Lung (tissue), 12 donors: Measurements from ENCODE around the gene KLHL20. TPM values are rescaled to one million over a fixed set of nuclear protein-coding genes. Genes with fewer than 3 reads are reported as not detected.
"Not testable (repeated sequence)": the region's sequence is repeated elsewhere in the genome, so short reads cannot be mapped to it uniquely, and the experiment has no call there.

Experiments used
- ATAC-seq: fragments of 200-7000 bp; cut with Tn5 transposase; one replicate; pipeline ENCODE4 v1.9.1; 2020; ENCODE audit warnings: moderate number of reproducible peaks; ENCODE audit not compliant: insufficient read depth, low FRiP score
- DNase-seq, 3 donors: peaks; one replicate each; pipeline ENCODE4 v3.0.0-alpha.2; 2013 to 2017
- H3K27ac ChIP-seq, 2 donors: one replicate each; pipeline ENCODE4 v1.5.1; 2013; ENCODE audit warnings: mild to moderate bottlenecking in 2 of 2, moderate library complexity in 2 of 2, control low read depth in 1 of 2, inconsistent platforms in 1 of 2, low read depth in 1 of 2, low read length in 1 of 2
- H3K27me3 ChIP-seq, 3 donors: one replicate each; pipeline ENCODE4 v1.5.1; 2013; ENCODE audit warnings: low read length in 2 of 3; ENCODE audit not compliant: control insufficient read depth in 3 of 3, insufficient read depth in 3 of 3
- H3K36me3 ChIP-seq, 4 donors: one replicate each; pipeline ENCODE4 v1.5.1; 2013; ENCODE audit warnings: low read length in 4 of 4, mild to moderate bottlenecking in 1 of 4, moderate library complexity in 1 of 4; ENCODE audit not compliant: control insufficient read depth in 4 of 4, insufficient read depth in 4 of 4
- H3K4me1 ChIP-seq, 5 donors: one replicate each; pipeline ENCODE4 v1.5.1; 2013; ENCODE audit warnings: low read length in 5 of 5, mild to moderate bottlenecking in 2 of 5, moderate library complexity in 1 of 5; ENCODE audit not compliant: control insufficient read depth in 5 of 5, insufficient read depth in 5 of 5
- H3K4me3 ChIP-seq: one replicate; pipeline ENCODE4 v1.5.1; 2013; ENCODE audit warnings: mild to moderate bottlenecking, control low read depth, moderate library complexity
- H3K9ac ChIP-seq, 2 donors: one replicate each; pipeline ENCODE4 v1.5.1; 2013; ENCODE audit warnings: low read length in 2 of 2, control low read depth in 1 of 2; ENCODE audit not compliant: insufficient read depth in 1 of 2
- H3K9me3 ChIP-seq, 4 donors: one replicate each; pipeline ENCODE4 v1.5.1; 2013; ENCODE audit warnings: low read length in 3 of 4, mild to moderate bottlenecking in 1 of 4, moderate library complexity in 1 of 4; ENCODE audit not compliant: control insufficient read depth in 4 of 4, insufficient read depth in 3 of 4
- WGBS, 2 donors: extraction: QIAGEN DNeasy Blood & Tissue Kit; methylation state at CpG; one replicate each; pipeline ENCODE4 v1.1.7; 2013; 5-methylcytosine and 5-hydroxymethylcytosine counted together
- polyA plus RNA-seq, 2 donors: library from polyadenylated mRNA; stranded (reverse); fragments of 200-250 nt; gene quantifications; one replicate each; pipeline ENCODE4 v1.2.1, GENCODE V29; 2013
- total RNA-seq, 2 donors: library from RNA; depleted of rRNA in 1 of 2; stranded (reverse); fragments of >200 nt in 1 of 2; gene quantifications; one replicate each; pipeline ENCODE4 v1.2.1, GENCODE V29; 2014 to 2021
- TF ChIP-seq, protein P1 (sequence below): IDR thresholded peaks from 2 replicates; pipeline ENCODE4 v1.5.1; 2012; ENCODE audit warnings: mild to moderate bottlenecking; ENCODE audit errors: control extremely low read depth, extremely low read depth
- donor health status: control.
- donor health status: control.
- donor health status: Bipolar disorder and iron deficiency.
- donor health status: healthy.
- donor health status: DM: yes; HTN: yes; CAD: no.

KLHL20 gene
- total and polyA plus RNA-seq, 4 donors, result 5.8 to 38.4 (median 17.2) TPM

DNA sequence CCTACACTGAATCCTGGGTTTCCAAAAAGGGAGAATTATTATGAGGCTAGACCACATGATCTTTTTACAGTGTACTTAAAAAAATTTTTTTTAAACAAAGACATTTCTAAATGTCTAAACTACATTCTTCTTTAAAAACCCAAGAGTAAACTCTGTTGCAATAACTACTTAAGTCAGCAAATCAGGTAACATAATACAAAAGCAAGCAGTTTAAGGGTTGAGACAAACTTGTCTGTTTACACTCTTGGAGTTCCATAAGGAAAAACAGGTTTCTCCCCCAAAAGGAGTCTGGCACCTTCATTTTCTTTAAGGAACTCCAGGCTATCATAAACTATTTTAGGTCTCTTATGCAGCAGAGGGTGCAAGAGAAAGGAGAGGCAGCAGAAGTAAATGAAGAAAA, 32.6 kb upstream of the KLHL20 start:
- DNase-seq, result peak in 2 of 3 donors; percentile 46 to 64
- no peak overlapping the region for H3K4me3 ChIP-seq
- no peaks in the 10 kb centered on the region for H3K4me1 ChIP-seq
- TF ChIP-seq, protein P1, sequence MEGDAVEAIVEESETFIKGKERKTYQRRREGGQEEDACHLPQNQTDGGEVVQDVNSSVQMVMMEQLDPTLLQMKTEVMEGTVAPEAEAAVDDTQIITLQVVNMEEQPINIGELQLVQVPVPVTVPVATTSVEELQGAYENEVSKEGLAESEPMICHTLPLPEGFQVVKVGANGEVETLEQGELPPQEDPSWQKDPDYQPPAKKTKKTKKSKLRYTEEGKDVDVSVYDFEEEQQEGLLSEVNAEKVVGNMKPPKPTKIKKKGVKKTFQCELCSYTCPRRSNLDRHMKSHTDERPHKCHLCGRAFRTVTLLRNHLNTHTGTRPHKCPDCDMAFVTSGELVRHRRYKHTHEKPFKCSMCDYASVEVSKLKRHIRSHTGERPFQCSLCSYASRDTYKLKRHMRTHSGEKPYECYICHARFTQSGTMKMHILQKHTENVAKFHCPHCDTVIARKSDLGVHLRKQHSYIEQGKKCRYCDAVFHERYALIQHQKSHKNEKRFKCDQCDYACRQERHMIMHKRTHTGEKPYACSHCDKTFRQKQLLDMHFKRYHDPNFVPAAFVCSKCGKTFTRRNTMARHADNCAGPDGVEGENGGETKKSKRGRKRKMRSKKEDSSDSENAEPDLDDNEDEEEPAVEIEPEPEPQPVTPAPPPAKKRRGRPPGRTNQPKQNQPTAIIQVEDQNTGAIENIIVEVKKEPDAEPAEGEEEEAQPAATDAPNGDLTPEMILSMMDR, result no peak
- H3K36me3 ChIP-seq, result no peaks in the 10 kb centered on the region
- ATAC-seq, result no peak
- H3K27ac ChIP-seq, result no peak overlapping the region
- no peaks in the 10 kb centered on the region for H3K9me3 ChIP-seq
- no peaks in the 10 kb centered on the region for H3K27me3 ChIP-seq
- no peak overlapping the region for H3K9ac ChIP-seq

DNA sequence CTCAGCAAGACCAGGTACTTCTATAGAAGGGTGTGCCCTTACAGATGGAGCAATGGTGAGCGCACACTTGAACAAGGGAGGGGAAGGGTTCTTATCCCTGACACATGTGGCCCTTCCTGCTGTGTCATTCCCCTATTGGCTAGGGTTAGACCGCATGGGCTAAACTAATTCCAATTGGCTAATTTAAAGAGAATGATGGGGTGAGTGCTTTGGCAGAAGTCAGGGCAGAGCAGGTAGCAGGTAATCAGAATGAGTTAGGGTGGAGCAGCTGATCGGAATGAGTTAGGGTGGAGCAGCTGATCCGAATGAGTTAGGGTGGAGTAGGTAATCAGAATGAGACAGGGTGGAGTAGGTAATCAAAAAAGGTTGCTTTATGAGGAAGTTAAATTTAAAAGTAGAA, 30.9 kb upstream of the KLHL20 start:
- not testable (repeated sequence) for H3K36me3 ChIP-seq, H3K27me3 ChIP-seq, H3K9ac ChIP-seq, H3K27ac ChIP-seq, H3K9me3 ChIP-seq, ATAC-seq, H3K4me3 ChIP-seq, H3K4me1 ChIP-seq, DNase-seq
- WGBS, 2 donors, result 75 to 90% methylated on average over 4 of the region's 4 CpGs

DNA sequence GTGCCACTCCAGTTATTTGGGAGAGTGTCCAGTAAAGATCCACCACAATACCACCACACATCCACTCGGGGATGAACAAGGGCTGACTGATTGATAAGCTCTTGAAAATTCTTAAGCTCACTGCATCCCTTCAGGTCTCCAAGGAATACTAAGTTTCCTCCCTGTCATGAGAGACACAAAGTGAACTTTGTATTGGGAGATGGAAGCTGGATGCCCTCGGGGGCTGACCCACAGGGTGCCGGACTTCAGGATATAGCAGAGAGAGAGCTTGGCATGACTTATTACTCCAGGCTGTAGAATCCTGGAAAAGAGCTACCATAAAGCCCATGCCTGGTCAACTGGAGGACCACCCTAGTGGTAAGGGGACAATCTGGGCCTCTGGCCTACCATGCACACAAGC, 29.7 kb upstream of the KLHL20 start:
- not testable (repeated sequence) for DNase-seq, H3K9ac ChIP-seq, H3K27ac ChIP-seq, H3K9me3 ChIP-seq, H3K36me3 ChIP-seq, ATAC-seq, H3K4me1 ChIP-seq, H3K4me3 ChIP-seq, H3K27me3 ChIP-seq
- WGBS, 2 donors, result 81 to 96% methylated on average over 3 of the region's 3 CpGs

DNA sequence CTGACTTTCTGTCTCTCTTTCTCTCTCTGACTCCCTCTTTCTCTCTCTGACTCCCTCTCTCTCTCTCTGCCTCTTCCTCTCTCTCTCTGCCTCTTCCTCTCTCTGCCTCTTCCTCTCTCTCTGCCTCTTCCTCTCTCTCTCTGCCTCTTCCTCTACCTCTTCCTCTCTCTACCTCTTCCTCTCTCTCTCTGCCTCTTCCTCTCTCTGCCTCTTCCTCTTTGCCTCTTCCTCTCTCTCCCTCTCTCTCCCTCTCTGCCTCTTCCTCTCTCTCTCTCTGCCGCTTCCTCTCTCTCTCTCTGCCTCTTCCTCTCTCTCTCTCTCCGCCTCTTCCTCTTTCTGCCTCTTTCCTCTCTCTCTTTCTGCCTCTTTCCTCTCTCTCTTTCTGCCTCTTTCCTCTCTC, 26.5 kb upstream of the KLHL20 start:
- no peaks in the 10 kb centered on the region for H3K27me3 ChIP-seq
- 82 to 91% methylated on average over 2 of the region's 2 CpGs for WGBS, 2 donors
- H3K9me3 ChIP-seq, result no peaks in the 10 kb centered on the region
- TF ChIP-seq, protein P1, result no peak
- no peaks in the 10 kb centered on the region for H3K4me1 ChIP-seq
- no peak for DNase-seq
- ATAC-seq, result no peak
- no peak overlapping the region for H3K9ac ChIP-seq
- H3K4me3 ChIP-seq, result no peak overlapping the region
- no peaks in the 10 kb centered on the region for H3K36me3 ChIP-seq
- H3K27ac ChIP-seq, result no peak overlapping the region

DNA sequence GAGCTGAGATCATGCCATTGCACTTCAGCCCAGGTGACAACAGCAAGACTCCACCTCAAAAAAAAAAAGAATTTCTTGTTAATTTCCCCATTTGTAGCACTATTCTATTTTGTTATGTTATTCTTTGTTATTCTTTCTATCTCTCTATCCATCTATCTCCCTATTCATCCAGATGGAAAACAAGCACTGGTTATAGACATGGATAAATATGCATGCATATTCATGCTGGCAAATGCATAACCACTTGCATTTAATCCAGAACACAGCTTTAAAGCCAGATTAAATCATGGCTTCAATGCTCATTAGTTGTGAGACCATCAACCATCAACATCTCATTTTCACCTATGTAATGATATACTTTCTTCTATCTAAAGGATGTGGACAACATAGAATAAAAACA, 21.5 kb upstream of the KLHL20 start:
- H3K27me3 ChIP-seq, result no peaks in the 10 kb centered on the region
- no peaks in the 10 kb centered on the region for H3K36me3 ChIP-seq
- H3K27ac ChIP-seq, result no peak overlapping the region
- H3K4me3 ChIP-seq, result no peak overlapping the region
- no peak overlapping the region for H3K9ac ChIP-seq
- H3K9me3 ChIP-seq, result no peaks in the 10 kb centered on the region
- no peak for ATAC-seq
- DNase-seq, result no peak
- H3K4me1 ChIP-seq, result no peaks in the 10 kb centered on the region
- TF ChIP-seq, protein P1, result no peak

DNA sequence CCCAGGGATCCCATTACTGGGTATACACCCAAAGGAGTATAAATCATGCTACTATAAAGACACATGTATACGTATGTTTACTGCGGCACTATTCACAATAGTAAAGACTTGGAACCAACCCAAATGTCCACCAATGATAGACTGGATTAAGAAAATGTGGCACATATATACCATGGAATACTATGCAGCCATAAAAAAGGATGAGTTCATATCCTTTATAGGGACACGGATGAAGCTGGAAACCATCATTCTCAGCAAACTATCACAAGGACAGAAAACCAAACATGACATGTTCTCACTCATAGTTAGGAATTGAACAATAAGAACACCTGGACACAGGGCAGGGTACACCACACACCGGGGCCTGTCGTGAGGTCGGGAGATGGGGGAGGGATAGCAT, 13.5 kb upstream of the KLHL20 start:
- H3K27ac ChIP-seq, H3K4me1 ChIP-seq, DNase-seq, H3K4me3 ChIP-seq, ATAC-seq, H3K27me3 ChIP-seq, H3K9ac ChIP-seq, H3K36me3 ChIP-seq, H3K9me3 ChIP-seq: not testable (repeated sequence)
- WGBS, 2 donors, result 92 to 95% methylated on average over 6 of the region's 6 CpGs
